Measurements from ENCODE around the gene URB1. TPM values are rescaled to one million over a fixed set of nuclear protein-coding genes. Genes with fewer than 3 reads are reported as not detected.

Gene URB1
- total and polyA plus RNA-seq, 9 of the 15 experiments (the other 6 are each of a cell fraction or from before 2014, with no cell fraction given): 0.97 to 53.6 (median 21.5) TPM

GRCh38 chr21:32411350-32412161, 18.7 kb upstream of the URB1 start (continued):
- TF ChIP-seq E2F6 (IDR thresholded peaks at IDR 0.05; ENCODE audit: borderline replicate concordance in 1 of 2, extremely low read depth in 1 of 2, insufficient read depth in 1 of 2, insufficient read length in 1 of 2, low read depth in 1 of 2, low read length in 1 of 2, poor library complexity in 1 of 2, severe bottlenecking in 1 of 2): peak in 1 of 2 experiments; percentile 20
- TF ChIP-seq MCM5 (IDR thresholded peaks at IDR 0.05; ENCODE audit: low read depth): no peak
- no peak; the same call in 1 of the 2 replicates for TF ChIP-seq L3MBTL2 (IDR thresholded peaks at IDR 0.05)
- TF ChIP-seq E2F4 (CRISPR knock-in tag; IDR thresholded peaks at IDR 0.05; ENCODE audit: low read depth): no peak
- TF ChIP-seq ZBTB26 (CRISPR knock-in tag; IDR thresholded peaks at IDR 0.05): no peak
- TF ChIP-seq RNF2 (IDR thresholded peaks at IDR 0.05): no peak
- no peak for TF ChIP-seq ZNF324 (CRISPR knock-in tag; IDR thresholded peaks at IDR 0.05)
- no peak for TF ChIP-seq ATF1 (CRISPR knock-in tag; IDR thresholded peaks at IDR 0.05)
- TF ChIP-seq ATF1 (tag; IDR thresholded peaks at IDR 0.05): peak; percentile 82
- TF ChIP-seq CREB1 (IDR thresholded peaks at IDR 0.05): peak; percentile 66
- TF ChIP-seq CREB1 (CRISPR knock-in tag; IDR thresholded peaks at IDR 0.05): no peak
- TF ChIP-seq CXXC5 (CRISPR knock-in tag; IDR thresholded peaks at IDR 0.05): peak; percentile 48; the same call in 1 of the 2 replicates
- no peak for TF ChIP-seq CBX5 (IDR thresholded peaks at IDR 0.05; ENCODE audit: borderline replicate concordance, low read depth)
- no peak for TF ChIP-seq TARDBP (IDR thresholded peaks at IDR 0.05)
- peak; percentile 6; the same call in 1 of the 2 replicates for TF ChIP-seq NFIC (IDR thresholded peaks at IDR 0.05)
- no peak for TF ChIP-seq NFRKB (IDR thresholded peaks at IDR 0.05; ENCODE audit: low read depth)
- no peak for TF ChIP-seq KDM4B (IDR thresholded peaks at IDR 0.05; ENCODE audit: borderline replicate concordance in 2 of 2, low read depth in 1 of 2)
- peak; percentile 67 for TF ChIP-seq POLR2G (IDR thresholded peaks at IDR 0.05; ENCODE audit: low read depth, low read length)
- peak; percentile 60; the same call in 1 of the 2 replicates for TF ChIP-seq MBD1 (CRISPR knock-in tag; IDR thresholded peaks at IDR 0.05)
- no peak for TF ChIP-seq E2F5 (CRISPR knock-in tag; IDR thresholded peaks at IDR 0.05)
- no peak for TF ChIP-seq HNRNPUL1 (IDR thresholded peaks at IDR 0.05; ENCODE audit: low read length)
- TF ChIP-seq RFX5 (IDR thresholded peaks at IDR 0.05; ENCODE audit: low read depth, low read length): no peak
